Keratinocyte (primary cell): ENCODE measurements around the gene TAS2R50. TPM values are rescaled to one million over a fixed set of nuclear protein-coding genes. Genes with fewer than 3 reads are reported as not detected.

Source experiments
- DNase-seq: peaks from one replicate; pipeline ENCODE4 v3.0.0-alpha.2; 2011; ENCODE audit warnings: low read depth, missing footprints, low spot score
- FAIRE-seq: peaks from 2 replicates; lab custom pipeline; 2011; peaks lifted over from hg19 to GRCh38; lab: Jason Lieb, UNC
- H2AFZ ChIP-seq: 2 replicates; pipeline ENCODE4 v1.6.0; 2012; ENCODE audit warnings: low read length, control low read depth, inconsistent platforms; ENCODE audit not compliant: control insufficient read depth
- H3K27ac ChIP-seq: 2 replicates; pipeline ENCODE4 v1.5.1; 2011; ENCODE audit warnings: low read length; ENCODE audit not compliant: control insufficient read depth, insufficient read depth
- H3K27me3 ChIP-seq: 3 replicates; pipeline ENCODE4 v1.6.0; 2011; ENCODE audit warnings: low read length; ENCODE audit not compliant: control insufficient read depth, insufficient read depth; ENCODE audit errors: extremely low read depth
- H3K36me3 ChIP-seq, 2 experiments: 2 replicates in 1 of 2; 3 replicates in 1 of 2; pipeline ENCODE4 v1.5.1; 2011; ENCODE audit warnings: low read length in 2 of 2, mild to moderate bottlenecking in 1 of 2; ENCODE audit not compliant: control insufficient read depth in 2 of 2, insufficient read depth in 2 of 2; ENCODE audit errors: extremely low read depth in 1 of 2
- H3K4me1 ChIP-seq: 3 replicates; pipeline ENCODE4 v1.5.1; 2011; ENCODE audit warnings: low read length; ENCODE audit not compliant: control insufficient read depth, insufficient read depth; ENCODE audit errors: extremely low read depth
- H3K4me2 ChIP-seq: 3 replicates; pipeline ENCODE4 v1.6.0; 2011; ENCODE audit warnings: low read depth, low read length; ENCODE audit not compliant: control insufficient read depth, insufficient read depth; ENCODE audit errors: extremely low read depth
- H3K4me3 ChIP-seq, 3 experiments: fragments of 200-600 bp in 1 of 3; sonication (generic) in 1 of 3; 2 replicates in 2 of 3; 3 replicates in 1 of 3; pipeline ENCODE4 v1.5.1; 2011 to 2016; ENCODE audit warnings: low read length in 3 of 3, mild to moderate bottlenecking in 3 of 3, control low read depth in 2 of 3, inconsistent platforms in 1 of 3, low read depth in 1 of 3, mixed read lengths in 1 of 3, mixed run types in 1 of 3, moderate library complexity in 1 of 3; ENCODE audit not compliant: control insufficient read depth in 2 of 3, insufficient read depth in 2 of 3; ENCODE audit errors: extremely low read depth in 1 of 3
- H3K79me2 ChIP-seq: 2 replicates; pipeline ENCODE4 v1.6.0; 2012; ENCODE audit warnings: low read length; ENCODE audit not compliant: control insufficient read depth, insufficient read depth
- H3K9ac ChIP-seq: 3 replicates; pipeline ENCODE4 v1.6.0; 2011; ENCODE audit warnings: low read length; ENCODE audit not compliant: control insufficient read depth, insufficient read depth; ENCODE audit errors: extremely low read depth
- H3K9me1 ChIP-seq: 3 replicates; pipeline ENCODE4 v1.6.0; 2011; ENCODE audit warnings: low read length; ENCODE audit not compliant: control insufficient read depth, insufficient read depth; ENCODE audit errors: extremely low read depth
- H3K9me3 ChIP-seq: 2 replicates; pipeline ENCODE4 v1.5.1; 2012; ENCODE audit warnings: low read depth, low read length; ENCODE audit not compliant: control insufficient read depth
- H4K20me1 ChIP-seq: 3 replicates; pipeline ENCODE4 v1.6.0; 2011; ENCODE audit warnings: low read length; ENCODE audit not compliant: control insufficient read depth, insufficient read depth; ENCODE audit errors: extremely low read depth
- EZH2 ChIP-seq: IDR thresholded peaks from one replicate; pipeline ENCODE4 v1.6.1; 2012; ENCODE audit warnings: inconsistent platforms, mild to moderate bottlenecking, low read length, moderate library complexity
- dilution Hi-C: fragments of 300-500 bp; cut with MboI; formaldehyde crosslinking; loops from one replicate; pipeline ENCODE4 v1.7.0; 2020; ENCODE audit warnings: low sequenced_read_pairs; ENCODE audit not compliant: extremely low pct_ligation_motif_present
- polyA plus RNA-seq, 5 experiments: library from polyadenylated mRNA; depleted of rRNA in 3 of 5; stranded (reverse) in 3 of 5; stranded (forward) in 1 of 5; unstranded in 1 of 5; fragments of >200 nt; gene quantifications; 1 replicate in 1 of 5; 2 replicates in 3 of 5; 3 replicates in 1 of 5; pipeline versions ENCODE4 v1.2.1 to v1.2.3, GENCODE V29; 2011 to 2012; ENCODE audit warnings: missing spikeins in 2 of 5, low read depth in 1 of 5, low replicate concordance in 1 of 5
- TF ChIP-seq, protein P1 (sequence below), 3 experiments: IDR thresholded peaks in 1 of 3; conservative IDR thresholded peaks in 1 of 3; optimal IDR thresholded peaks in 1 of 3; 2 replicates in 2 of 3; 3 replicates in 1 of 3; pipeline versions ENCODE3 to v1.5.1; 2011; ENCODE audit warnings: low read length in 3 of 3, mild to moderate bottlenecking in 3 of 3, moderate library complexity in 2 of 3, control low read depth in 1 of 3, inconsistent platforms in 1 of 3; ENCODE audit not compliant: insufficient read depth in 2 of 3; ENCODE audit errors: extremely low read depth in 1 of 3

TAS2R50 gene
- polyA plus RNA-seq, 1 donor (not counting 4 experiments of a cell fraction or from before 2014, with no cell fraction given), result 0.10 TPM

DNA sequence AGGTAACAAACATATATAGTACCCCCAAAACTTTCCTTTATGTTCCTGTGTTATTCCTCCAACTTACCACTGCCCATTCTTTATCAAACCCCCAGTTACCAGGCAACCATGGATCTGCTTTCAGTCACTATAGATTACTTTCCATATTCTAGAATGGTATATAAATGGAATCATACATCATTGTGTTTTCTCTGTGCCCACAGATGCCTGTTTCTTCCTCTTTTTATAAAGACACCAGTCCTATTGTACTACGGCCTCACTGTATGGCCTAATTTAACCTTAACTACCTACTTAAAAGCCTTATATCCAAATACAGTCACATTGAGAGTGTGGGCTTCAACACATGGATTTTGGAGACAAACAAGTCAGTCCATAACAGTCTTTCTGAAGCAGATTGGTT, 50.2 kb downstream of the TAS2R50 start:
- no peaks in the 10 kb centered on the region for H3K27me3 ChIP-seq
- H3K4me2 ChIP-seq, result no peak overlapping the region
- H2AFZ ChIP-seq, result no peak overlapping the region
- no peak for TF ChIP-seq EZH2
- TF ChIP-seq, protein P1, sequence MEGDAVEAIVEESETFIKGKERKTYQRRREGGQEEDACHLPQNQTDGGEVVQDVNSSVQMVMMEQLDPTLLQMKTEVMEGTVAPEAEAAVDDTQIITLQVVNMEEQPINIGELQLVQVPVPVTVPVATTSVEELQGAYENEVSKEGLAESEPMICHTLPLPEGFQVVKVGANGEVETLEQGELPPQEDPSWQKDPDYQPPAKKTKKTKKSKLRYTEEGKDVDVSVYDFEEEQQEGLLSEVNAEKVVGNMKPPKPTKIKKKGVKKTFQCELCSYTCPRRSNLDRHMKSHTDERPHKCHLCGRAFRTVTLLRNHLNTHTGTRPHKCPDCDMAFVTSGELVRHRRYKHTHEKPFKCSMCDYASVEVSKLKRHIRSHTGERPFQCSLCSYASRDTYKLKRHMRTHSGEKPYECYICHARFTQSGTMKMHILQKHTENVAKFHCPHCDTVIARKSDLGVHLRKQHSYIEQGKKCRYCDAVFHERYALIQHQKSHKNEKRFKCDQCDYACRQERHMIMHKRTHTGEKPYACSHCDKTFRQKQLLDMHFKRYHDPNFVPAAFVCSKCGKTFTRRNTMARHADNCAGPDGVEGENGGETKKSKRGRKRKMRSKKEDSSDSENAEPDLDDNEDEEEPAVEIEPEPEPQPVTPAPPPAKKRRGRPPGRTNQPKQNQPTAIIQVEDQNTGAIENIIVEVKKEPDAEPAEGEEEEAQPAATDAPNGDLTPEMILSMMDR (optimal IDR thresholded peaks at IDR 0.05 in 1 of 3, IDR thresholded peaks at IDR 0.05 in 1 of 3, conservative IDR thresholded peaks at IDR 0.05 in 1 of 3; ENCODE audit: extremely low read depth in 1 of 3, insufficient read depth in 2 of 3, low read length in 3 of 3), result no peak
- H3K9ac ChIP-seq, result no peak overlapping the region
- peaks cover 26% of the 10 kb centered on the region for H3K4me1 ChIP-seq
- no peak for DNase-seq
- dilution Hi-C loops, result no loop called here
- no peaks in the 10 kb centered on the region for H3K9me1 ChIP-seq
- no peak overlapping the region for H3K27ac ChIP-seq
- H3K4me3 ChIP-seq, result no peak overlapping the region
- H3K9me3 ChIP-seq, result no peaks in the 10 kb centered on the region
- H3K79me2 ChIP-seq, result no peaks in the 10 kb centered on the region
- FAIRE-seq, result no peak
- H4K20me1 ChIP-seq, result no peaks in the 10 kb centered on the region
- no peaks in the 10 kb centered on the region for H3K36me3 ChIP-seq

Other genes with a start within 250 kb of the TAS2R50 start
- gene TAS2R7, start 184.3 kb downstream of the TAS2R50 start, polyA plus RNA-seq, result not detected in 3 replicates
- not detected in 3 replicates for gene TAS2R8, start 179.6 kb downstream of the TAS2R50 start, polyA plus RNA-seq
- gene TAS2R9, start 176.7 kb downstream of the TAS2R50 start, polyA plus RNA-seq, result not detected in 3 replicates
- gene TAS2R10, start 160.6 kb downstream of the TAS2R50 start, polyA plus RNA-seq, result 0.10 to 0.22 TPM in 2 of 3 replicates, not detected in the other
- gene PRR4, start 137.4 kb downstream of the TAS2R50 start, polyA plus RNA-seq, result 2.5 to 4.0 TPM (median 2.7 TPM) in 3 replicates
- gene PRH1, start 102.7 kb downstream of the TAS2R50 start, polyA plus RNA-seq, result 4.5 to 5.5 TPM (median 4.9 TPM) in 3 replicates
- gene TAS2R13, start 77.3 kb downstream of the TAS2R50 start, polyA plus RNA-seq, result 0.08 to 0.14 TPM in 2 of 3 replicates, not detected in the other
- gene PRH2, start 57.7 kb downstream of the TAS2R50 start, polyA plus RNA-seq, result 0.12 to 0.13 TPM in 2 of 3 replicates, not detected in the other
- 0.58 to 1.2 TPM (median 0.63 TPM) in 3 replicates for gene TAS2R14, start 47.6 kb downstream of the TAS2R50 start, polyA plus RNA-seq
- gene TAS2R20, start 11.4 kb upstream of the TAS2R50 start, polyA plus RNA-seq, result 0.08 to 0.43 TPM (median 0.41 TPM) in 3 replicates
- gene TAS2R19, start 35.7 kb upstream of the TAS2R50 start, polyA plus RNA-seq, result 0.17 to 0.31 TPM in 2 of 3 replicates, not detected in the other
- 0.08 to 0.28 TPM in 2 of 3 replicates, not detected in the other for gene TAS2R31, start 44.5 kb upstream of the TAS2R50 start, polyA plus RNA-seq
- gene TAS2R46, start 75.4 kb upstream of the TAS2R50 start, polyA plus RNA-seq, result 0.10 to 0.13 TPM in 2 of 3 replicates, not detected in the other
- 0.34 TPM in 1 of 3 replicates, not detected in the others for gene TAS2R43, start 105.4 kb upstream of the TAS2R50 start, polyA plus RNA-seq
- gene TAS2R30, start 147.7 kb upstream of the TAS2R50 start, polyA plus RNA-seq, result 0.03 to 0.18 TPM in 2 of 3 replicates, not detected in the other
- 2.5 to 3.9 TPM (median 2.6 TPM) in 3 replicates for gene SMIM10L1, start 184.3 kb upstream of the TAS2R50 start, polyA plus RNA-seq
- not detected in 3 replicates for gene TAS2R42, start 200.0 kb upstream of the TAS2R50 start, polyA plus RNA-seq